ENCODE data around the gene DBNL.

- TF ChIP-seq CTCF (conservative IDR thresholded peaks at IDR 0.05; ENCODE audit: low read depth, low read length) (no peak), EZH2 (IDR thresholded peaks at IDR 0.05; ENCODE audit: borderline replicate concordance, low read depth, low read length, poor library complexity, severe bottlenecking) (no peak)
These were observed 23.6 kb downstream of the DBNL start for GRCh38 chr7:44068054-44068453.

Measured in A673 (cell line).